GM12872 (cell line): ENCODE measurements around the gene CPEB2.

Experiments used
- CTCF ChIP-seq: IDR thresholded peaks from 3 replicates; pipeline ENCODE4 v1.5.1; 2011; ENCODE audit warnings: low read depth, mild to moderate bottlenecking, low read length, moderate library complexity; ENCODE audit not compliant: insufficient read depth

CPEB2 gene

GRCh38 chr4:14985161-14985560 lies 17.1 kb upstream of the CPEB2 start:
- no peak for TF ChIP-seq CTCF

- TF ChIP-seq CTCF = no peak
Measured at GRCh38 chr4:14985843-14986242, 16.4 kb upstream of the CPEB2 start.

- TF ChIP-seq CTCF = no peak
Measured at GRCh38 chr4:14987054-14987453, 15.2 kb upstream of the CPEB2 start.

- no peak for TF ChIP-seq CTCF
Measured at GRCh38 chr4:14990484-14990883, 11.8 kb upstream of the CPEB2 start.

GRCh38 chr4:14994242-14994641 lies 8.0 kb upstream of the CPEB2 start:
- TF ChIP-seq CTCF = no peak

- no peak for TF ChIP-seq CTCF
Measured at GRCh38 chr4:15001248-15001868, 923 bp upstream of the CPEB2 start.

GRCh38 chr4:15002659-15003400 lies 549 bp downstream of the CPEB2 start:
- no peak for TF ChIP-seq CTCF
